Middle frontal gyrus (tissue), 1 donor: ENCODE data around the gene BBX.
"Not testable (repeated sequence)": the region's sequence is repeated elsewhere in the genome, so short reads cannot be mapped to it uniquely, and the experiment has no call there.

ENCODE experiments used
- DNase-seq: peaks from one replicate; pipeline ENCODE4 v3.0.0-alpha.2; 2015; ENCODE audit warnings: low spot score; ENCODE audit errors: extremely low spot score

BBX gene

GRCh38 chr3:107682580-107682979 is 159.8 kb downstream of the BBX start:
- DNase-seq: no peak

GRCh38 chr3:107683447-107683846 is 160.7 kb downstream of the BBX start:
- DNase-seq: no peak

- no peak for DNase-seq
These were observed 161.7 kb downstream of the BBX start for GRCh38 chr3:107684431-107684925.

GRCh38 chr3:107685383-107685782 is 162.6 kb downstream of the BBX start:
- no peak for DNase-seq

- no peak for DNase-seq
These were observed 164.4 kb downstream of the BBX start for GRCh38 chr3:107687056-107687581.

- no peak for DNase-seq
These were observed 166.6 kb downstream of the BBX start for GRCh38 chr3:107689355-107689754.

GRCh38 chr3:107690522-107691138 is 167.9 kb downstream of the BBX start:
- peak; percentile 41 for DNase-seq

- not testable (repeated sequence) for DNase-seq
These were observed 169.2 kb downstream of the BBX start for GRCh38 chr3:107691984-107692383.

- not testable (repeated sequence) for DNase-seq
These were observed 174.6 kb downstream of the BBX start for GRCh38 chr3:107697348-107697747.

GRCh38 chr3:107697855-107698254 is 175.1 kb downstream of the BBX start:
- DNase-seq: not testable (repeated sequence)

GRCh38 chr3:107699682-107700081 is 176.9 kb downstream of the BBX start:
- DNase-seq: no peak

GRCh38 chr3:107701299-107701698 is 178.5 kb downstream of the BBX start:
- no peak for DNase-seq

GRCh38 chr3:107704477-107704876 is 181.7 kb downstream of the BBX start:
- no peak for DNase-seq

GRCh38 chr3:107705046-107705445 is 182.3 kb downstream of the BBX start:
- DNase-seq: no peak

- DNase-seq: no peak
These were observed 188.1 kb downstream of the BBX start for GRCh38 chr3:107710851-107711250.

GRCh38 chr3:107716734-107717133 is 194.0 kb downstream of the BBX start:
- no peak for DNase-seq

- DNase-seq: no peak
These were observed 195.8 kb downstream of the BBX start for GRCh38 chr3:107718547-107718946.

GRCh38 chr3:107727102-107727501 is 204.3 kb downstream of the BBX start:
- no peak for DNase-seq

- DNase-seq: no peak
These were observed 206.9 kb downstream of the BBX start for GRCh38 chr3:107729686-107730085.

- DNase-seq: no peak
These were observed 211.6 kb downstream of the BBX start for GRCh38 chr3:107734317-107734716.

- DNase-seq: no peak
These were observed 215.2 kb downstream of the BBX start for GRCh38 chr3:107737914-107738313.

GRCh38 chr3:107738486-107739183 is 215.9 kb downstream of the BBX start:
- DNase-seq: no peak

- no peak for DNase-seq
These were observed 216.5 kb downstream of the BBX start for GRCh38 chr3:107739227-107739626.
